Astrocyte of the cerebellum (primary cell): ENCODE data around the gene SPEM2.

ENCODE experiments used
- DNase-seq: peaks from one replicate; pipeline ENCODE4 v3.0.0-alpha.2; 2011; ENCODE audit warnings: low read depth
- H3K4me3 ChIP-seq: 2 replicates; pipeline ENCODE4 v1.5.1; 2011; ENCODE audit warnings: mild to moderate bottlenecking, low read depth, low read length, moderate library complexity
- CTCF ChIP-seq: IDR thresholded peaks from 2 replicates; pipeline ENCODE4 v1.5.1; 2012; ENCODE audit warnings: low read length, low read depth, moderate library complexity, mild to moderate bottlenecking; ENCODE audit errors: missing control alignments
- in situ Hi-C: cut with HindIII; loops from 2 replicates; pipeline ENCODE4 v1.10.0; 2017; ENCODE audit warnings: low sequenced_read_pairs

Gene SPEM2

GRCh38 chr17:7407082-7407481 is 18.3 kb upstream of the SPEM2 start:
- no peak for TF ChIP-seq CTCF
- DNase-seq: no peak
- in situ Hi-C loops: no loop called here
- no peak overlapping the region for H3K4me3 ChIP-seq

GRCh38 chr17:7407485-7408251 is 17.7 kb upstream of the SPEM2 start, which contains the start of gene NLGN2:
NLGN2 (plus strand) TSS chr17:7407845; CDS start chr17:7408256, 411 bp downstream.
- no peak for TF ChIP-seq CTCF
- no peak for DNase-seq
- in situ Hi-C loops: no loop called here

GRCh38 chr17:7408252-7408727 is 17.1 kb upstream of the SPEM2 start:
- in situ Hi-C loops: no loop called here
- no peak for TF ChIP-seq CTCF
- no peak for DNase-seq
- no peak overlapping the region for H3K4me3 ChIP-seq

More at GRCh38 chr17:7407485-7408251, 17.7 kb upstream of the SPEM2 start, which contains the start of gene NLGN2:
- H3K4me3 ChIP-seq: no peak within 1 kb of the TSS

- no peak for TF ChIP-seq CTCF
These were observed 16.6 kb upstream of the SPEM2 start for GRCh38 chr17:7408863-7409262.

GRCh38 chr17:7409716-7410115 is 15.7 kb upstream of the SPEM2 start:
- TF ChIP-seq CTCF: no peak
- DNase-seq: no peak
- in situ Hi-C loops: no loop called here
- H3K4me3 ChIP-seq: no peak overlapping the region

More at GRCh38 chr17:7408863-7409262, 16.6 kb upstream of the SPEM2 start:
- in situ Hi-C loops: no loop called here
- no peak for DNase-seq
- no peak overlapping the region for H3K4me3 ChIP-seq

- in situ Hi-C loops: no loop called here
- no peak for TF ChIP-seq CTCF
- no peak overlapping the region for H3K4me3 ChIP-seq
- no peak for DNase-seq
These were observed 14.6 kb upstream of the SPEM2 start for GRCh38 chr17:7410634-7411426.
